IPS-11a (cell line): ENCODE data around the gene SLC35G1.

ENCODE experiments used
- H3K4me3 ChIP-seq: one replicate; pipeline ENCODE4 v1.5.1; 2013; ENCODE audit warnings: low read depth, low read length, control low read depth

SLC35G1 gene

DNA sequence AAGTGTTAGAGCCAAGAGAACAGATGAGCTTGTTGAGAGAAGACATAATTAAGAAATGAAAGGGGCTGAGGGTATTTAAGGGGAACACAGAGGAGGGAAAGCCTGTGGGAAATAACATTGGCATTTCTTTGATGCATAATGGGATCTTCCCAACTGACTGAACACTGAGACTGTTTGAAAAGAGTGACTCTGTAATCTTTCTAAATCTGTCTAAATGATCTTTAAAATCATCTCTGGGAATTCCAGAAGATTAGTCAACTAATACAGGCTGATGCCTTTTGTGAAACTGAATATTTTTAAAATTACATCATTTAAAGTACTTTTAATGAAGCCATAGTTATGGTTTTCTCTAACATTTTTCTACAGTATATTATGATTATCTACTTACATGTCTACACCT lies 17.4 kb upstream of the SLC35G1 start:
- H3K4me3 ChIP-seq, result no peak overlapping the region

DNA sequence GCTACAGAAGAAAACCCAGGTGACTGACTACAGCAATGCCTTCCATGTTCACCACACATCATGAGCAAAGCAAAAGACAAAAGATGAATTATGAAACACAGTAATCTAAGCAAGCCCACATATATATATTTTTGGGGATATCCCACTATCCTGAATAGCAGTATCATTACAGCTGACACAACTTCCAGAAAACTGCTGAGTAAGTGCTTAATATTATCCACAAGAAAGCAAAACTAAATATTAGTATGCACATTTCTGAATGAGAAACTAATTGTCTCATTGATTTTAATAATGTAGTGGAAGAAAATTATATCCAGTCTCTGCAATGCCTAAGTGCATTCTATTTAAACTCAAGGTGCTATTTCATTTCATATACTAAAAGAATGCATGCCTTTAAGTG lies 14.5 kb upstream of the SLC35G1 start:
- H3K4me3 ChIP-seq, result no peak overlapping the region

DNA sequence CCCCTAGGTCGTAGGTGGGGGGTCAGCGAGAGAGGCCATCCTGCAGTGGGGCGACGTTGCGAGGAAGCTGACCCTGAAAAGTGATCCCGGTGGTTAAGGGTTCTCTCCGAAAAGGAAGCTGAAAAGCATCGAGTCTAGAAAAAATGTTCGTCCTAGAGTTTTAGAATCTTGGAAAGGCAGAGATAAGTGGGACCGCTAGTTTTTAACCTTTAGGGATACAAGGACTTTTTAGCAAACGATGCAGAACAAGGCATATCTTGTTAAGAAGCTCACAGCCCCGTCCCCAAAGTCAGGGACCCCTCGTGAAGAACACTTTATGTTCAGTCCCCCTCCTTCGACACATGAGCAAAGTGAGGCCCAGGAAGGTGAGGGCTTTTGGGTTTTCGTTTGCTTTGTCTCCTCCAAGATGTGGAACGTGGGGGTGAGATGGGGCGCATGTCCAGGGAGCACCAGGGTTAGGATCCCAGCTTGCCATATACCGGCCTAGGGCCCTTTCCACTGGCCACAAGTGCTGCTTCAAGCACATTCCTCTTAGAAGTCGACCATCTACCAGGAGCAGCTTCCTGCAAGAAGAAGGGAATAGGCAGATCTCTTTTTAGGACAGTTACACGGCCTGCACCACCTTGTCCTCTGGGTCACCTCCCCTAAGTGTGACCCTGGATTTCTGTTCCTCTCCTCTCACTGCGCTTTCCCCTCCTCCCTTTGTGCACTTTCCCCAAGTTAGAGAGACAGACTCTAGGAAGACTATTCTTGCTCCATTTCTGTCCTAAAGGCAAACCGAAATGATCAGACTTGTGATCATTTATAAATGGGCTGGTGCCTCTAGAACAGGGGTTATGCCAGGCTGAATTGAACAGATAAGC lies 969 bp downstream of the SLC35G1 start:
- H3K4me3 ChIP-seq, result peak overlapping the region; percentile 66

DNA sequence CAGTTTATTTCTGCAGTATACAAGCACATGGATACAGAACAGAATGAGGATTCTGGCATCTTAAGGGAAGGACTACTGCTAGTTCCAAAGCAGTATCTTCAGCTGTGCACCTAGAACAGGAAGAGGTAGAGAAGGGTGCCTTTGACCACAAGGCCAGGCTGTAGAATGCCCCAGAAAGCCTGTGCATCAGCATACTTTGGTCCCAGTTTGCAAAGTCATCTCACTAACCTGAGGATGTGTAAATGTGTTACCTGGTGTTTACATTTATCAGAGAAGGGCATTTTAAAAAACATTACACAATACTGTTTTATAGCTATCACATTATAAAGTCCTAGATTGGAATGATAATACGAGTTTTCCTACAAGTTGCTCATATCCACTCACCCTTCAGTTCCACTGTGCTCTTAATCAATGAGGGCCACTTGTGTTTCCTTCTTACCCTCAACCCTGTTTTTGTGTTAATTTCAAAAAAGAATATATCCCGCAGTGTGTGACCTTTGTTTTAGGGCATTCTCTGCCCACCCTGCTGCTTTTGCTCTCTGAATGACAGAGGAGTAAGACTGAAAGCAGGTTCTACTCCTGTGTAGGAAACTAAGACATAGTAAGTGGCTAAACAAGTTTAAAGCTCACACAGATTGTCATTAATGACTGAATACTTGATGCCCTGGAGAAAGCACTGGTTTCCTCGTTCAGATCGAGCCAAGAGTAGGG lies 3.4 kb downstream of the SLC35G1 start:
- H3K4me3 ChIP-seq, result no peak overlapping the region

DNA sequence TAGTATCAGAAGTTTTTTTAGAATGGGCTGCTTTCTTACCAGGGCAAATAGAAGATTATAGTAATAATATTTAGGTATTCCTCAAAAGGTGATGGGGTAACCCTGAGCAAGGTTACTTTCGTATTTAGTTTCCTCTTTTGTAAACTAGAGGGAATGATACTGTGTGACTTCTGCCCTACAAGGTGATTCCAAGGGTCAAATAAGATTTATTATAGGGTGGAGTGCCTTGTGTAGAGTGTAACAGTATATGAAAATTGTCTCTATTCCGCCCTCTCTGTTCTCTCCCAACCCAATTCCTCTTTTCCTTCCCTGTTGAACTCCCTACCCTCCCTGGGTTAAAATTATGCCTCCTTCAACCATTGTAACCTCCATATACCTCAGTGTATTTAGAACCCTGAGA lies 5.3 kb downstream of the SLC35G1 start:
- no peak overlapping the region for H3K4me3 ChIP-seq

DNA sequence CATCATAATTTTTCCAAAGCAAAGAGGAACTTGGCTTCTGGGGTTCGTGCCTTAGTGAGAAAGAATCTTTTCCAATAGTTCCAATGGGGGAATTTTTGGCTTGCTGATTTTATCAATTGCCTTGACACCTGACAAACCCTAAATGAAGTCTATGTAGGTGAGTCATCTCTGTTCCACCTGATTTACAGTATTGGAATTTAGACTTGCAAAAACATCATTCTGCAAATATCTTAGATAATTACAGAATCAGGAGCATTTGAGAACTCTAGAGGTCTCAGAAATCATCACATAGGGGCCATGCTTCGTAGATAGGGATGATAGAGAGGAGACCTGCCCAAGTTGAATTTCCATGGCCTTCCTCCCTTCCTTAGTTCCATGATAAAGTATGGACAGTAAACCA lies 9.3 kb downstream of the SLC35G1 start:
- no peak overlapping the region for H3K4me3 ChIP-seq

DNA sequence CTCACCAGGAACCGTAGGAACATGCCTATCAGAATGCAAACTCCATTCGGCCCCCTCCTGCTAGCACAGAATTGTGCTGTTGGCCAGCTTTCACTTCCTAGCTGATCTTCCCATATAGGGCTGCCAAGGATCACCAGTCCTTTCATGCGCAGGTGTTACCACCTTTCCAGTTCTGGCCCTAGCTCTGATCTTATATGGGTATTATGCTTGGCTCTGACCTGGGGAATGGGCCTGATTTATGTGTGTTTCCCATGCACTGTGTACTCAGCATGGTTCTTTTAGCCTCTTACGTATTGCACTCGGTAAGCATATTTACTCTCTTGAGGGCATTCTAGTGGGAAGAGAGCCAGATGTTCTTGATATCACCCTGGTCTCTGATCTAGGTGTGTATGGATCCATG lies 11.1 kb downstream of the SLC35G1 start:
- no peak overlapping the region for H3K4me3 ChIP-seq

DNA sequence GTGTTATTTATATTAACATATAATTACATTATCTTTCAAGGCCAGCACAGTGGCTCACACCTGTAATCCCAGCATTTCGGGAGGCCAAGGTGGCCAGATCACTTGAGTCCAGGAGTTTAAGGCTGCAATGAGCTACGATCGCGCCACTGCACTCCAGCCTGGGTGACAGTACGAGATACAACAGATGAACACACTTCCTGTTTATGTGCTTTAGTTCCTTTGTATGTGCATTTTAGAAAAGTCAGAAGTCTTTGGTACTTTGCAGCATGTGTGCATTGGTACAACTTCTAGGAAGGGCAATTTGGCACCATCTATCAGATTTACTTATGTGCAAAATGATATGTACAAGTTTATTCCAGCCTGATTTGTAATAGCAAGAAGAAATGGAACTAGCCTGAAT lies 13.3 kb downstream of the SLC35G1 start:
- H3K4me3 ChIP-seq, result no peak overlapping the region

DNA sequence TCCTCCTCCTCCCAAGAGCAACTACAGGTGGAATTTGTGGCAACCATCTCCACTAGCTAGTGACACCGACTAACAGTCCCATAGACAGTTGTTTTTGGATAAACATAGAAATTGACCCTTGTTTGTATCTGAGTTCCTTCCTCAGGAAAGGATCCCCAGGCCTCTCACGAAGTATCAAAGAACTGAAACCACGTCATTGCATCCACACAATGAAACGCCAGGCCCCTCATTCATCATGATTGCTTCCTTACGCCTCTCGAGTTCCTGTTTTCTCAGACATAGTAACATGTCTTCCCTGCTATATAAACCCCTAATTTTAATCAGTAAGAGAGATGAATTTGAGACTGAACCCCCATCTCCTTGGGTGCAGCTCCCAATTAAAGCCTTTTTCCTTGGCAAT lies 18.1 kb downstream of the SLC35G1 start:
- no peak overlapping the region for H3K4me3 ChIP-seq

DNA sequence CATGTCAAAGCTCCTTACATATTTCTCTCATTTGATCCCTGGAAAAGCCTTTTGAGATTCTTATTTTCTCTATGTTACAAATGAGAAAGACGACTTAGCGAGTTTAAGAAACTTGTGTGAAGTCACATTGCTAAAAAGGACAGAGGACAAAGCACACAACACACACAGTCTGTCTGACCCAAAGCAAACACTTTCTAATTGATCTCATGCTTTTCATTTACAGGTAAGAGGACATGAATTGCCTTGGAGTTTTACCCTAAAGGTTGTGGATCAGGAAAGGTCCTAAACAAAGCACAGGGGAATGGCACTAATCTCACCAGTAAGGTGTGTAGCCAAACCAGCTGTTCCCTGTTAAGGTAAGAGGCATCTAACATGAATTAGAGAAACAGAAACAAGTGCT lies 18.7 kb downstream of the SLC35G1 start:
- H3K4me3 ChIP-seq, result no peak overlapping the region

DNA sequence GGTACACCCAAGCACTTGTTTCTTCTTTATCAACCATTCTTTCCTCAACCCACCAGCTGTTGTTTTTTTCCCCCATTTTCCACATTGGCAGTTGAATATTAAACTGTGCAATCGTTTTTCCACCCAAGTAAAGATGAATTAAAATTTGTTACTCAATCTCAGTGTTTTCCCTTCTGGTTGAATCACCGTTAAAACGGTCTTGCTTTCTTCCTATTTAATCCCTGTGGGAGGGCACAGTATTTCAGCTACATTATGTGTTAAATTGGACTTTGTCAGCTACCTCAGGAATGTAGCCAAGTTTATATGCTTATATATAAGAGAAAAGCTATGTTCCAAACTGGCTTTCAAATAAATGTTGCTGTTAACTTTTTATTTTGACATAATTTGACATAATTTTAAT lies 19.9 kb downstream of the SLC35G1 start:
- H3K4me3 ChIP-seq, result no peak overlapping the region

DNA sequence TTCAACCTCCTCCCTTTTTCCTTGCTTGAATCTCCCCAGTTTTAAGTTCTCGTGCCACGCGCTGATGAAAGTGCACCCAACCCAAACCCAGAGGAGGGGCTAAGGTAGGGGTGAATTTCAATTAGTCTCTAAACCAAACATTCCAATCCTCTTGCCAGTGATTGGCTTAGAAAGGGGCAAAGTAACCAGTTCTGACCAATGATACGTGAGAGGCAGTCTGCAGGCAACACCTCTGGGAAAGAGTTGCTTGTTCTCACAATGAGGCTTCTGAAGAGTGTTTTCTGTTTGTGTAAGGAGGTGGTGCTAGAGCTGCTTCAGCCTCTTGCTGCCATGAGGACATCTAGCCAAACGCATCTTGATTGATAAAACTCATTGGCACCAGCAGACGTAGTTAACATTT lies 21.8 kb downstream of the SLC35G1 start:
- H3K4me3 ChIP-seq, result no peak overlapping the region

DNA sequence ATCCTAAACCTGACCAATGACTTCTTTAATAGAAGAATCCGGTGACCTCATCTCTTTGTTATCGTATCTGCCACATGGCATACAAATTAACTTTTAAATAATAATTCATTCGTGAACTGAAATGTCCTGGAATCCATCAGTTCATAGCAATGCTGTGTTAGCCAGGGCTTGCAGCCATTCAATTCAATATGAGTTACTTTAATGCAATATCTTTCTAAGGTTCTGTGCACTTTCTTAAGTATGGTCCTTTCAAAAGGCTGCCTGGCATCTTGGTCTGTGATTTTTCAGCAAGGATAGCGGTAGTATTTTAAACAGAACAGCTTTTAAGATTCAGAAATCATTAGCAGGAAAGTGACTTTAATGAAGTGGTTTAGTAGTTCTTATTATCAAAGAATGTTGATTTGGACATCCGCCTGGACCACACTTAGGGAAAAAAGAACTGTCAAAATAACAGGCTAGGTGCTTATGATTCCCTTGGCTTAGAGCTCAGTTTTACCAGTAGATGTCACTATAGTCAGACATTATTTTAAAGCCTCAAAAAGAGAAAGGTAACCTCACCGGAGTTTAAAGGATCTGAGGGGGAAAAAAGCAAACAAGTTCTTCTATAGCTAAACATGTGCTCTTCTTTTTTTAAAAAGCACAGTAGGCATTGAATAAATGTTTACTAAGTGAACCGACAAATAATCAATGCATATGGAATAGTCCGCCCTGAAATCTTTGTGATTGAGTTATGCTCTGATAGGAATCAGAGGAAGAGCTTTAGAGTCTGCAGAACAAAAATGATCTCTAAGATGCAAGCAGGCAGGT lies 22.7 kb downstream of the SLC35G1 start:
- H3K4me3 ChIP-seq, result no peak overlapping the region

DNA sequence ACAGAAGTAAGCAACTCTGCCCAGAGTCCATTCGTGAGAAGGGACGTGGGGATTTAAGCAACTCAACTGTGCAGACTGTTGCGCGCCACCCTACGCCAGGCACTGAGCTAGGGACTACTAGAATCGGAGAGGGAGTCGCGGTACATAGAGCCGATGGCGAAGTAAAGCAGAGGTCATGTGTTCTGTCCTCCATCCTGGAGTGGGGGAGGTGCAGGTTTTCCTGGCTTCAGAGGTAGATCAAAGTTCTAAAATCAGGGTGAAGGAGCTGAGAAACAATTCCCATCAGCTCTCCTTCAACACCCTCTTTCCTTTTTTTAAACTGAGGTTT lies 23.2 kb downstream of the SLC35G1 start:
- H3K4me3 ChIP-seq, result no peak overlapping the region

DNA sequence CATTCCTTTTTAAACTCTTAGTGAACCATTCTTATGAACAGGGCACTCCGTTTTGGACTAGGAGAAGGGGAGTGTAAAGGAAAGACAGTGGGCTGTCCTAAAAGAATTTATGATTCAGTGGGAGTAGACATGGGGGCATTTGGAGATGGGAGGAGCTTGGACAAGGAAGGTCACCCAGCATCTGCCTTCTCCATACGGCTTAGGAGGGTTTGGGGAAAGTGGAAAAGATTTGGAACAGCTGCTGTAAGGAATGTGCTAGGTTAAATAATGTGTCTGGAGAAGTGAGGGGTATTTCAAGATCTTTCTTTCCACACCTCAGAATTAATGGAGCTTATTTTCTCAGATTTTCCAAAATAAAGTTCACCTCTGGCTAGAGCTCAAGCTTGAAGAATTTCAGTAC lies 24.0 kb downstream of the SLC35G1 start:
- H3K4me3 ChIP-seq, result no peak overlapping the region

DNA sequence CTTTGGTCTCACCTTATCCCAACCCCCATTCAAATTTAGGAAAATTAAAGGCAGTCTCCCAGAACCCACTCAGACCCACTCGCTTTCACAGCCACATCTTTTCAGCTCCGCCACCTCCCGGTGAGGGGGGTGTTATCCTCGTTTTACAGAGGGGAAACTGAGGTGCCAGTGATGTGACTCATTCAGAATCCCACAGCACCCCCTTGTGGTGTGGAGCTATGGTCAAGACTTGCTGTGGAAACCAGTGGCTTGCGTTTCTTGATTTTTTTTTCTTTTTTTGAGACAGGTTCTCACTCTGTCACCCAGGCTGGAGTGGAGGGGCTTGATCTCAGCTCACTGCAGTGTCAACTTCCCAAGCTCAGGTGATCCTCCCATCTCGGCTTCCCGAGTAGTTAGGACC lies 27.6 kb downstream of the SLC35G1 start:
- H3K4me3 ChIP-seq, result no peak overlapping the region

DNA sequence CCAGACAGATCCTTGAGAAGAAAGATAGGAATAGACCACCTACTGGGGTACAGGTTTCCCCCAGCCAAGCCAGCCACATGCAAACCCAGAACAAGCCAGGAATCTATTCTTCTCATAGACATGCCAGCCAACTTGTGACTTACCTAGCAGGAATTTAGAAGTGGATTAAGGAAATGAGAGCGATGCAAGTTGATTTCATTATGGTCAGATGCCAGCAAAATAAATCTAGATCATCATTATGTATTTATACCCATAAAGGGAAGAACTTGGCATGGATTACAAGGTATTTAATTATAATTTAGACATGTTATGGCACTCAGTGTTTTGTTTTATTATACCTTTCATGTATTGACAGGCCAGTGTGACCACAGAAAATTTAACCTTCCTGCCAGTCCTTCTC lies 32.8 kb downstream of the SLC35G1 start:
- no peak overlapping the region for H3K4me3 ChIP-seq

DNA sequence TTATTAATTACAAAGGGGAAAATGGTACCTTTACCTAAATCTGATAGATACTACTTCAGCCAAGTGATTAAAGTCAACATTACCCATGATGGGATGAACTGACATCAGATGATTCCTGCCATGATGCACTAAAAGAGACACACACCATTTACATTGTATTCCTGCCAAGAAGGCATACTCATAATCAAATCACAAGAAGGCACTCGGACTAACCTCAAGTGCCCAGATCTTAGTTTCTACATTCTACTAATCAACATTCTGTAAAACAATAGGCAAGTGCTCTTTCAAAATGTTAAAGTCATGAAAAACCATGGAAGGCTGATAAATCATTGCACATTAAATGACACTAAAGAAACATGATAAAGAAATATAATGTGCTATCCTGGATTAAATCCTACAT lies 44.4 kb downstream of the SLC35G1 start:
- H3K4me3 ChIP-seq, result no peak overlapping the region

DNA sequence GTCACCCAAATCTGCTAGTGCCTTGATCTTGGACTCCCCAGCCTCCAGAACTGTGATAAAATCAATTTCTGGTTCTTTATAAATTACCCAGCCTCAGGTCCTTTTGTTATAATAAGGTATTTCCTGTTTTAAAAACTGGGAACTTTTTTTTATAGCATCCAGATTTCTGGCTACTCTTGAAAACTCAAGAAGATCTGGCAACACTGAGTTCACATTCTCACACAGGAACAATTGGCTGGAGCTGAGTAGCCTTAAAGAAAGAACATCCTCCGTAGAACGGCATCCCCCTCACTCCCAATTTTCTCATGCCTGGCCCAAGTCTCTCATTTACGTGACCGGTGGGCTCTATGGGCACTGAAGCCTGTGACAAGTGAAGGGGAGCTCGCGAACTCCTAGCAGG lies 47.1 kb downstream of the SLC35G1 start:
- H3K4me3 ChIP-seq, result no peak overlapping the region

DNA sequence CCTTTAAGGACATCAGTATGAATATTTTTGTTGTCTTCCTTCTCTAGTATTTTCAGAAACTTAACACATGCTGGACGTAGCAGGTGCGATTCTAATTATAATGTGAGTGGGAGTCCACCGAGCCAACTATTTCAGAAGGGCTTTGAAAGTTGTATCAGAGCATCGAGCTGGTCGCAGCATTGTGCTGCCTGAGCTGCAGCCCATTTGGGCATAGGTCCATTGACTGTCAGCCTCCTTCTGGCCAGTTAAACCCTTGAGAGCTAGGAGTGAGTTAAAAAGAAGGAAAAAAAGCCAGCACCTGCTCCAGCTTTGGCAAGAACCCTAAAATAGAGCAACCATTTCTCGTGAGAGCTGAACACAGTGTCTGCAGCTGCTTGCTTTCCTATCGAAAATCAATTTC lies 47.8 kb downstream of the SLC35G1 start:
- H3K4me3 ChIP-seq, result no peak overlapping the region

DNA sequence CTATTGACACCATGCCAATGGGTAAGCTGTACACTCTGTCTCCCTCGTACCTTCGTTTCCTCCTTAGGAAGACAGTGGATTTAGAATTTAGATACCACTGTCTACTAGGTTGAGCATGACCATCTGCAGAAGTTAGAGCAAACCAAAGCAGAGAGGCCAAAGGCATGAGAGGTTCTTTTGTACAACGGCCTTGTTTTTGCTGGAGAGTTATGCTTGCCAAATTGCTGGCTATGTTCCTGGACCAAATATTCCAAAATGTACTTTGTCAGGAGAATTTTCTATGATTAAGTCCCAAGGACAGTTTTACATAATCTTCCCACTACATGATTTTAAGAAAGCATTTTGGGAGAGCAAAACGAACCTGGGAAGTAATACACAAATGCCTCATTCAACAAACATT lies 52.0 kb downstream of the SLC35G1 start:
- H3K4me3 ChIP-seq, result no peak overlapping the region

DNA sequence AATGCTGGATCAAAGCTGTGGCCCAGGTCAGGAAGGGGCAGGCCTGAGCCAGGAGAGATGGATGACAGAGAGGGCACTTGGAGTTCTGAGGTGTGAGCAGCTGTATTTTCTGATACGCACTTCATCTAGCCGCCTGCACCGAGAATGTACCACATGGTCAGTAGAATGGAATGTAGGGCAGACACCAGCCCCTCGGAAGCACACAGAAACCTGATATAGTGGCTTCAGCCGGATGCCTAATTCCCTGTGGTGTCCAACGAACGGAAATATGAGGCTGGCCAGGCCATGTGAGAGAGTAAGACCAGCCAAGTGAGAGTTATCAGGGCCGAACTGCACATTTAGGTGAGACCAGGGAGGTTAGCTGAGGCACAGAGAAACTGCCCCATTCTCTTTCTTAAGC lies 53.3 kb downstream of the SLC35G1 start:
- no peak overlapping the region for H3K4me3 ChIP-seq
